ENCODE measurements around the gene EXD3.

Gene EXD3

DNA sequence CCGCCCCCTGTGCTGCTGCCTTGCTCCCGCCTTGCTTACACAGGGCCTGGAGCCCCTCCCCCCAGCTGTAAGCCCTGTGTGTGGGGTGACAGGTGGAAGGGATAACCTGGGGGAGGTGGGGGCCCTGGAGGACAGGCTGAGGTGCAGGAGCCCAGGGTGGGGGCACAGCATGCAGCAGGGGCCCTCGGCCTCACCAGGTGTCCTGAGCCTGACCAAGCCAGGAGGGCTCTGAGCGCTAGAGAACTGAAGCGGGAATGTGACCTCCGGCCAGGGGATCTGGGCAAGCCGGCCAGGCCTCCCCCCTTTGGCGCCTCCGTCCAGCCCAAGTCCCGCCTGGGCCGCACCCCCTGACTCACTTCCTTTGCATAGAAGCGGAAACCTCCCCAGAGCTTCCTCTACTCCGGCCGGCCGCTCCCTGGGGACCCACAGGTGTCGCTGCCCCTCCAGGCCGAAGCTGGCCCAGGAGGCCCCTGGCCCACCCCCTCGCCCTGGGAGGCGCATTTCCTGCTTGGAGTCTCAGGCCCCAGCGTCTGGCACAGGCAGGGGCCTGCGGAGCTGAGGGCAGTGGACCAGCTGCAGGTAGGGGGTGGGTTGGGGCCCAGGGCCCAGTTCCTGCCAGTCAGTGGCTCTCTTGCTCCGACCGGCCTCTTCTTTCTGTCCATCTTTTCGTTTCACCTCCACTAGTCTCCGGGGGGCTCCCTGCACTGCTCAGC, 145.5 kb downstream of the EXD3 start, which contains the start of gene TOR4A:
Gene TOR4A, plus strand, starts transcription at position 398 of the 713 bp plus-strand sequence. CDS start 964 bp downstream, outside the sequence.
- 0 out of 2 replicates have a peak, but pooled peaks have one; percentile 17 for TF ChIP-seq EP300 (IDR thresholded peaks at IDR 0.05; ENCODE audit: borderline replicate concordance)
- no peak; the same call in 1 of the 2 replicates for TF ChIP-seq TAF1 (IDR thresholded peaks at IDR 0.05; ENCODE audit: low read depth)
- no peak; the same call in 1 of the 2 replicates for TF ChIP-seq RAD21 (IDR thresholded peaks at IDR 0.05; ENCODE audit: low read depth)
- TF ChIP-seq, protein P1, sequence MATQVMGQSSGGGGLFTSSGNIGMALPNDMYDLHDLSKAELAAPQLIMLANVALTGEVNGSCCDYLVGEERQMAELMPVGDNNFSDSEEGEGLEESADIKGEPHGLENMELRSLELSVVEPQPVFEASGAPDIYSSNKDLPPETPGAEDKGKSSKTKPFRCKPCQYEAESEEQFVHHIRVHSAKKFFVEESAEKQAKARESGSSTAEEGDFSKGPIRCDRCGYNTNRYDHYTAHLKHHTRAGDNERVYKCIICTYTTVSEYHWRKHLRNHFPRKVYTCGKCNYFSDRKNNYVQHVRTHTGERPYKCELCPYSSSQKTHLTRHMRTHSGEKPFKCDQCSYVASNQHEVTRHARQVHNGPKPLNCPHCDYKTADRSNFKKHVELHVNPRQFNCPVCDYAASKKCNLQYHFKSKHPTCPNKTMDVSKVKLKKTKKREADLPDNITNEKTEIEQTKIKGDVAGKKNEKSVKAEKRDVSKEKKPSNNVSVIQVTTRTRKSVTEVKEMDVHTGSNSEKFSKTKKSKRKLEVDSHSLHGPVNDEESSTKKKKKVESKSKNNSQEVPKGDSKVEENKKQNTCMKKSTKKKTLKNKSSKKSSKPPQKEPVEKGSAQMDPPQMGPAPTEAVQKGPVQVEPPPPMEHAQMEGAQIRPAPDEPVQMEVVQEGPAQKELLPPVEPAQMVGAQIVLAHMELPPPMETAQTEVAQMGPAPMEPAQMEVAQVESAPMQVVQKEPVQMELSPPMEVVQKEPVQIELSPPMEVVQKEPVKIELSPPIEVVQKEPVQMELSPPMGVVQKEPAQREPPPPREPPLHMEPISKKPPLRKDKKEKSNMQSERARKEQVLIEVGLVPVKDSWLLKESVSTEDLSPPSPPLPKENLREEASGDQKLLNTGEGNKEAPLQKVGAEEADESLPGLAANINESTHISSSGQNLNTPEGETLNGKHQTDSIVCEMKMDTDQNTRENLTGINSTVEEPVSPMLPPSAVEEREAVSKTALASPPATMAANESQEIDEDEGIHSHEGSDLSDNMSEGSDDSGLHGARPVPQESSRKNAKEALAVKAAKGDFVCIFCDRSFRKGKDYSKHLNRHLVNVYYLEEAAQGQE (IDR thresholded peaks at IDR 0.05; ENCODE audit: low read depth): no peak
- no peak for TF ChIP-seq CREB1 (IDR thresholded peaks at IDR 0.05; ENCODE audit: low read depth)
- TF ChIP-seq ZBTB7A (IDR thresholded peaks at IDR 0.05; ENCODE audit: low read depth): 0 out of 2 replicates have a peak, but pooled peaks have one; percentile 25
- TF ChIP-seq, protein P2, sequence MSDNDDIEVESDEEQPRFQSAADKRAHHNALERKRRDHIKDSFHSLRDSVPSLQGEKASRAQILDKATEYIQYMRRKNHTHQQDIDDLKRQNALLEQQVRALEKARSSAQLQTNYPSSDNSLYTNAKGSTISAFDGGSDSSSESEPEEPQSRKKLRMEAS (IDR thresholded peaks at IDR 0.05): no peak; the same call in 1 of the 2 replicates

DNA sequence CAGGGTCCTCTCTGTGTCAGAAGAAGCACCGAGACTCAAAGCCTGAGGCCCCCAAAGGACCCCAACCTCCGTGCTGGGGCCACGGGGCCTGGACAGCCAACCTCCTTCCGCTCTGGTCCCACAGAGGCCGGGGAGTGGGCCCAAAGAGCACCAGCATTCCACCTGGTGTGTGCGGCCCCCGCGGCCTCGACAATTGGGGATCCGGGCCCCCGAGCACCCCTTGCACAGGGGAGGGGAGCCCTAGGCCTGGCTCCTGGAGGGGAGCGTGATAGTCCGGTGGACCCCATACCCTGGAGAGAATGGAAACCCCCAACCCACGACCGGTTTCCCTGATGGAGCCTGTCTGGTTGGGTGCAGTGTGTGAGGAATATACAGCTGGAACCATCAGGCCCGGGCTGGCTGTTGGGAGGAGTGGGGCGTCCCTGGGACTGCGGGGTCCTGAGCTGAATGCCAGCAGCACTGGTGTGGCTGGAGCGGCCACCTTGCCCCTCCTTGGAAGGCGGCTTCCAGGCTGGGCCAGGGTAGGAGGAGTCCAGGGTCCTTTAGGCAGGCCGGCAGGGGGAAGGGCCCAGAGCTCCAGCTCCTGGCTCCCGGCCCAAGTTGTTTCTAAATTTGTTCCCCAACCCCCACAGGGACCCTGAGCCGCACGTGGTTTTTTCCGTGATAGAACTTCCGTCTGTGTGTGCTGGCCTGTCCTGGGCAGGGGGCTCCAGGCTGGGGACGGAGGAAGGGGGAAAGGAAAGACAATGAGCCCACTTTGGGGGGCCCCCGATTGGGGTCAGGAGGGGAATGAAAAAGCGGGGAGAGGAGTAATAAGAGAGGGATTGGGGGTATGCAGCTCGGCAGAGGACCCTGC, 146.3 kb downstream of the EXD3 start:
- TF ChIP-seq NFIC (IDR thresholded peaks at IDR 0.05) (peak; percentile 57), TAF1 (IDR thresholded peaks at IDR 0.05; ENCODE audit: low read depth) (no peak), TCF12 (IDR thresholded peaks at IDR 0.05; ENCODE audit: low read depth) (0 out of 2 replicates have a peak, but pooled peaks have one; percentile 17), FOXM1 (IDR thresholded peaks at IDR 0.05; ENCODE audit: borderline replicate concordance, low read depth) (no peak), EGR1 (IDR thresholded peaks at IDR 0.05) (no peak)
- TF ChIP-seq, protein P3, sequence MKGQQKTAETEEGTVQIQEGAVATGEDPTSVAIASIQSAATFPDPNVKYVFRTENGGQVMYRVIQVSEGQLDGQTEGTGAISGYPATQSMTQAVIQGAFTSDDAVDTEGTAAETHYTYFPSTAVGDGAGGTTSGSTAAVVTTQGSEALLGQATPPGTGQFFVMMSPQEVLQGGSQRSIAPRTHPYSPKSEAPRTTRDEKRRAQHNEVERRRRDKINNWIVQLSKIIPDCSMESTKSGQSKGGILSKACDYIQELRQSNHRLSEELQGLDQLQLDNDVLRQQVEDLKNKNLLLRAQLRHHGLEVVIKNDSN (IDR thresholded peaks at IDR 0.05): peak; percentile 34; the same call in 1 of the 2 replicates
- TF ChIP-seq, protein P2 (IDR thresholded peaks at IDR 0.05): peak; percentile 58

DNA sequence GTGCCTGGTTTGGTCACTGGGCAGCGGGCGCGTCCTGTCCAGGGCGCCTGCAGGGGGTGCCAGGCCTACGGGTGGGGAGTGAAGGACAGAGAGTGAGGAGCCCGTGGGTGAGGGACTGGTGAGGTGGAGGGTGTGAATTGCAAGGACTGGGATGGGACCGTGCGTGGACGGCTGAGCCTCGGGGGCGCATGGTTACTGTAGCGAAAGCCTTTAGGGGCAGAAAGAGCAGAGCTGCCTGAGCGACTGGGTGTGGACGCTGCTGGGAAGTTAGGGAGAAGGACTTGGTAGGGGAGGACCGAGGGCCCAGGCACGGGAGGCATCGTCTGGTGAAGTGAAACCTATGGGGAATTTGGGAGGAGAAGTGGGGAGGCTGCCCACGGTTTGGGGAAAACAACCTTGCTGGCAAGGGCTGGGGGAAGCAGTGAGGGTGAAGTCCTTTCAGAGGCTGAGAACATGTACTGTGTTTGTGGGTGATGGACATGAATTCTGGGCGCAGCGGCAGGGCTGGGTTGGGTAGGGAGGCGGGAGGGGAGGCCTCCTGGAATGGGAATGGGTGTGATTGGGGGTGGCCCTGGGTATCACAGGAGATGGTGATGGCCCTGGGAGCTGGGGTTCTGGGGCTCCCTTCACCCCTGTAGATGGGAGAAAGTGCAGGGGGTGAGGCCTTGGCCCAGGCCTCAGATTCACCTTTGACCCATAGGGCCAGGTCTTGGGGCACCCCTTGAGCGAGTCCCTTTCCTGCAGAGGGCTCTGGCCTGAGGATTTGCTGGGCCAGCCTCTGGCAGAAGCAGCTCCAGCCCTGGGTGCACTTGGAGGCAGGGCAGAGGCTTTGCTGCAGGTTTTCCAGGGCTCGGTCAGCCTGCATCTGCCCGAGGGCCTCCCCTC, 147.1 kb downstream of the EXD3 start:
- TF ChIP-seq TEAD4 (IDR thresholded peaks at IDR 0.05): no peak
- no peak for TF ChIP-seq CREB1 (IDR thresholded peaks at IDR 0.05; ENCODE audit: low read depth)
- no peak for TF ChIP-seq RAD21 (IDR thresholded peaks at IDR 0.05; ENCODE audit: low read depth)
- TF ChIP-seq, protein P3 (IDR thresholded peaks at IDR 0.05): no peak
- TF ChIP-seq ZBTB7A (IDR thresholded peaks at IDR 0.05; ENCODE audit: low read depth): no peak
- TF ChIP-seq NFIC (IDR thresholded peaks at IDR 0.05): no peak
- TF ChIP-seq, protein P1 (IDR thresholded peaks at IDR 0.05; ENCODE audit: low read depth): no peak
- no peak for TF ChIP-seq EP300 (IDR thresholded peaks at IDR 0.05; ENCODE audit: borderline replicate concordance)
- TF ChIP-seq EGR1 (IDR thresholded peaks at IDR 0.05): no peak
- no peak for TF ChIP-seq YY1 (IDR thresholded peaks at IDR 0.05; ENCODE audit: low read depth)
- TF ChIP-seq, protein P2 (IDR thresholded peaks at IDR 0.05): no peak
- TF ChIP-seq CEBPB (IDR thresholded peaks at IDR 0.05): no peak
- TF ChIP-seq TAF1 (IDR thresholded peaks at IDR 0.05; ENCODE audit: low read depth): no peak
- no peak for TF ChIP-seq TCF12 (IDR thresholded peaks at IDR 0.05; ENCODE audit: low read depth)
- no peak for TF ChIP-seq FOXM1 (IDR thresholded peaks at IDR 0.05; ENCODE audit: borderline replicate concordance, low read depth)

DNA sequence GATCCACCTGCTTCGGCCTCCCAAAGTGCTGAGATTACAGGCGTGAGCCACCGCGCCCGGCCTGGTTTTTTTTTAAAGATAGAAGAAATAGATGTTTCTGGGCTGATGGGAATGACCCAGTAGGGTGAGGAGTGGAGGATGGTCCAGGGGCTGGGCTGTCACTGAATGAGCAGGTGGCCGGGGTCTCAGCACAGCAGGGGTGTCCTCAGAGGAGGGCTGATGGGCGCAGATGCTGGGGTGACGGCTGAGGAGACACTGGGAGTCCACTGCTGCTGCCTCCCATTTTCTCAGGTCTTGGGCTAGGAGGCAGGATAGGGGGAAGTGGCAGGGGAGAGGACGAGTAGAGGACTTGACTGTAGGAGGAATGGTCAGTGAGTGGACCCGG, 147.8 kb downstream of the EXD3 start:
- TF ChIP-seq EP300 (IDR thresholded peaks at IDR 0.05; ENCODE audit: borderline replicate concordance) (no peak), CREB1 (IDR thresholded peaks at IDR 0.05; ENCODE audit: low read depth) (no peak), EGR1 (IDR thresholded peaks at IDR 0.05) (no peak), TCF12 (IDR thresholded peaks at IDR 0.05; ENCODE audit: low read depth) (no peak), FOXM1 (IDR thresholded peaks at IDR 0.05; ENCODE audit: borderline replicate concordance, low read depth) (no peak), TEAD4 (IDR thresholded peaks at IDR 0.05) (no peak), ZBTB7A (IDR thresholded peaks at IDR 0.05; ENCODE audit: low read depth) (no peak), RAD21 (IDR thresholded peaks at IDR 0.05; ENCODE audit: low read depth) (no peak), YY1 (IDR thresholded peaks at IDR 0.05; ENCODE audit: low read depth) (no peak), TAF1 (IDR thresholded peaks at IDR 0.05; ENCODE audit: low read depth) (no peak), CEBPB (IDR thresholded peaks at IDR 0.05) (no peak)
- TF ChIP-seq, protein P2 (IDR thresholded peaks at IDR 0.05): no peak

Measured in Ishikawa (cell line).